NT2/D1 (cell line): Measurements from ENCODE around the gene DAPK2.

Source experiments
- SUZ12 ChIP-seq: IDR thresholded peaks from 2 replicates; pipeline ENCODE4 v1.6.1; 2011; ENCODE audit not compliant: insufficient read length, insufficient read depth; ENCODE audit errors: extremely low read depth
- ZNF274 ChIP-seq: IDR thresholded peaks from 2 replicates; pipeline ENCODE4 v1.6.1; 2011; ENCODE audit warnings: mild to moderate bottlenecking, low read depth, low read length

- TF ChIP-seq SUZ12, result no peak
- no peak for TF ChIP-seq ZNF274
These were observed 135.1 kb downstream of the DAPK2 start for GRCh38 chr15:63911160-63911559.
